Skeletal muscle satellite cell (primary cell): ENCODE data around the gene LATS1. TPM values are rescaled to one million over a fixed set of nuclear protein-coding genes. Genes with fewer than 3 reads are reported as not detected.

Experiments used
- H3K27me3 ChIP-seq: 2 replicates; pipeline ENCODE4 v1.7.0; 2013; ENCODE audit warnings: low read length; ENCODE audit not compliant: control insufficient read depth, insufficient read depth
- H3K36me3 ChIP-seq: 2 replicates; pipeline ENCODE4 v1.7.0; 2013; ENCODE audit warnings: mild to moderate bottlenecking, control low read depth, low read length; ENCODE audit not compliant: insufficient read depth
- H3K4me1 ChIP-seq: 2 replicates; pipeline ENCODE4 v1.7.0; 2013; ENCODE audit warnings: low read length; ENCODE audit not compliant: control insufficient read depth, insufficient read depth
- H3K4me2 ChIP-seq: 2 replicates; pipeline ENCODE4 v1.7.0; 2013; ENCODE audit warnings: mild to moderate bottlenecking, low read length
- H3K4me3 ChIP-seq: 2 replicates; pipeline ENCODE4 v1.7.0; 2013; ENCODE audit warnings: low read length
- H3K9ac ChIP-seq: 2 replicates; pipeline ENCODE4 v1.7.0; 2013; ENCODE audit warnings: mild to moderate bottlenecking, low read depth, low read length, moderate library complexity
- H3K9me3 ChIP-seq: replicated peaks from 2 replicates; pipeline ENCODE4 v1.7.0; 2013; ENCODE audit warnings: mild to moderate bottlenecking, control low read depth, low read length
- small RNA-seq: library from RNA; depleted of rRNA; stranded (forward); fragments of <200 nt; gene quantifications from one replicate; pipeline ENCODE3, GENCODE V24; 2012

LATS1 gene

DNA sequence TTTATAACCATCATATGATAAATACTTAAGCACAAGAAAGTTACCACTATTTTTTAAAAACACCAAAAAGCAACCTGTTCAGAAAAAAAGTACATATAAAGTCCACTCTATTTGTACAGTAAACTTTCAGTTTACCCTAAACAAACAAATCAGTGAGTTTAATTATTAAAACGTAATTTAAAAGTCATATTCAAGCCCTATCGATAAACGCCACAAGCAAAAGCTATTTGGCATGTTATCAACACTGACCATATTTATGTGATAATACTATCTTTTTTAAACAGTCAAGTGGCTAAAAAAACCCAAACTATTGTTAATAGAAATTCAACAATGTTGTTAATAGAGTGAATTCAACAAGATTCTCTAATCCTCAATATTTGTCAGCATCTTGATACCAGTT lies 71.3 kb downstream of the LATS1 start:
- Histone ChIP-seq H3K9ac (peak overlapping the region; percentile 86), H3K4me1 (peaks cover 9% of the 10 kb centered on the region), H3K4me2 (peak overlapping the region; percentile 90), H3K9me3 (no peaks in the 10 kb centered on the region), H3K27me3 (no peaks in the 10 kb centered on the region), H3K36me3 (peaks cover 3% of the 10 kb centered on the region), H3K4me3 (peak overlapping the region; percentile 78)

GRCh38 chr6:149642829-149643580 lies 74.9 kb downstream of the LATS1 start:
- no peaks in the 10 kb centered on the region for H3K27me3 ChIP-seq
- no peaks in the 10 kb centered on the region for H3K9me3 ChIP-seq
- no peak overlapping the region for H3K4me3 ChIP-seq
- H3K4me2 ChIP-seq, result no peak overlapping the region
- H3K36me3 ChIP-seq, result peaks cover 3% of the 10 kb centered on the region
- peaks cover 9% of the 10 kb centered on the region for H3K4me1 ChIP-seq
- no peak overlapping the region for H3K9ac ChIP-seq

DNA sequence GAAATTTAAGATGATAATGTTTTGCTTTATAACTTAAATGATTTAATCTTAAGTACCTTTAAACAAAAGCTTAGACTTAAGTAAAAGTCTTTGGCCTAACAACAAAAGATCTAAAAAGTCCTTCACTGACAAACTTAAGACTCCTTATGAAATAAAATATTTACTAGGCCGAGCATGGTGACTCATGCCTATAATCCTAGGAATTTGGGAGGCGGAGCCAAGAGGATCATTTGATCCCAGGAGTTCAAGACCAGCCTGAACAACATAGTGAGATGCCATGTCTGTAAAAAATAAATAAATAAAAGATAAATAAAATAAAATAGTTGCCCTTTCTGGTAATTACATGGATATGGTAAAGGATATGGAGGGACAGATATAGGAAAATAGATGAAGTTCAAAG lies 81.8 kb downstream of the LATS1 start:
- Histone ChIP-seq H3K9me3 (no peaks in the 10 kb centered on the region), H3K27me3 (no peaks in the 10 kb centered on the region), H3K9ac (no peak overlapping the region), H3K36me3 (no peaks in the 10 kb centered on the region), H3K4me1 (no peaks in the 10 kb centered on the region), H3K4me3 (no peak overlapping the region), H3K4me2 (no peak overlapping the region)

DNA sequence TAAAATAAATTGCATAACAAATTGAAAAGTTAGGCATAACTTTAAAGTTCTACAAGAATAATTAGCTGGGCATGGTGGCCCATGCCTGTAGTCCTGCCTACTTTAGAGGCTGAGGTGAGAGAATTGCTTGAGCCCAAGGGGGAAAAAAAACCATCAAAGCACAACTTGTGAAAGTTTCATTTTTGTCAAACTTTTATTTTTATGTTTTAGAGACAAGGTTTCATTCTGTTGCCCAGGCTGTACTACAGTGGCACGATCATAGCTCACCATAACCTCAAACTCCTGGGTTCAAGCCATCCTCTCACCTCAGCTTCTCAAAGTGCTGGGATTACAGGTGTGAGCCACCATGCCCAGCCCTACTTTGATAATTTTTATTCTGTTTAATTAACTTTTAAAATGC lies 83.6 kb downstream of the LATS1 start:
- H3K9ac ChIP-seq, result no peak overlapping the region
- no peaks in the 10 kb centered on the region for H3K9me3 ChIP-seq
- peaks cover 3% of the 10 kb centered on the region for H3K36me3 ChIP-seq
- H3K27me3 ChIP-seq, result no peaks in the 10 kb centered on the region
- no peak overlapping the region for H3K4me2 ChIP-seq
- no peaks in the 10 kb centered on the region for H3K4me1 ChIP-seq
- no peak overlapping the region for H3K4me3 ChIP-seq

DNA sequence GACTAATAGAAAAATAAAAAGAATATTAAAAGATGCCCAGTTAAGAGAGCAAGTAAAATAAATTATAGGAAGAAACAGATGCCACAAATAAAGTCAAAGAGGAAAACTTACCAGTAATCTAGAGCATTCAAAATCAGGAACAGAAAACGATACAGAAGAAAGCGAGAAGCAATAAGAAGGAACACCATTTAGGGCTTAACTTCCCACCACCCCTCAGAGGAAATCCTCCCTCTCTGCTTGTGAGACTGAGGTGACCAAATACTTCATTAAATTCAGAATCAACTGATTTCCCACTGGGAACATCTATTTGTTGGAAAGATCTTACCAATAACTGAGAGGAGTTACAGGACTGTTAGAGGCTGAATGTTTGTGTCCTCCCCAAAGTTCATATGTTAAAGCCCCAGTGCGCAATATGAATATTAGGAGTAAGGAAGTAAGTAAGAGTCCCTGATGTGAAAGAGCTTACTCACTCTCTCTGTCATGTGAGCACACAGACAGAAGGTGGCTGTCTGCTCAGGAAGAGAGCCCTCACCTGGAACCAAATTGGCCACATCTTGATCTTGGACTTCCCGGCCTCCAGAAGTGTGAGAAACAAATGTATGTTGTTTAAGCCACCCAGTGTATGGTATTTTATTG lies 88.9 kb downstream of the LATS1 start:
- Histone ChIP-seq H3K9ac (no peak overlapping the region), H3K4me1 (no peaks in the 10 kb centered on the region), H3K4me3 (no peak overlapping the region), H3K4me2 (no peak overlapping the region), H3K9me3 (no peaks in the 10 kb centered on the region), H3K27me3 (no peaks in the 10 kb centered on the region), H3K36me3 (peaks cover 7% of the 10 kb centered on the region)

GRCh38 chr6:149627672-149628071 lies 90.2 kb downstream of the LATS1 start:
- no peaks in the 10 kb centered on the region for H3K4me1 ChIP-seq
- H3K4me3 ChIP-seq, result no peak overlapping the region
- peaks cover 7% of the 10 kb centered on the region for H3K36me3 ChIP-seq
- no peak overlapping the region for H3K9ac ChIP-seq
- no peaks in the 10 kb centered on the region for H3K9me3 ChIP-seq
- no peaks in the 10 kb centered on the region for H3K27me3 ChIP-seq
- no peak overlapping the region for H3K4me2 ChIP-seq

GRCh38 chr6:149615805-149616204 lies 102.1 kb downstream of the LATS1 start:
- Histone ChIP-seq H3K4me1 (no peaks in the 10 kb centered on the region), H3K9ac (no peak overlapping the region), H3K9me3 (no peaks in the 10 kb centered on the region), H3K4me2 (no peak overlapping the region), H3K36me3 (peaks cover 16% of the 10 kb centered on the region), H3K4me3 (no peak overlapping the region), H3K27me3 (no peaks in the 10 kb centered on the region)

DNA sequence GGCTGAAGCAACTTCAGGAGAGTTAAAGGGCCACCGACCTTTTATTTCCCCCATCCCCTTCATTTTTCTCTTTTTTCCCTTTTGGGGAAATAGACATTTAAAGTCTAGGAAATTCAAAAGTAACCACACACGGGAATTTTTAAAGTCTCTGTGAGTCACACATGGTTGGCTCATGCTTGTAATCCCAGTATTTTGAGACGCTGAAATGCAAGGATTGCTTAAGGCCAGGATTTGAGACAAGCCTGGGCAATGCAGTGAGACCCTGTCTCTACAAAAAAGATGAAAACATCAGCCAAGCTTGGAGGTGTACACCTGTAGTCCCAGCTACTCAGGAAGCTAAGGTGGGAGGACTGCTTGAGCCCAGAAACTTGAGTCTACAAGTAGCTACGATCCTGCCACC lies 103.6 kb downstream of the LATS1 start:
- Histone ChIP-seq H3K36me3 (peaks cover 16% of the 10 kb centered on the region), H3K9me3 (no peaks in the 10 kb centered on the region), H3K27me3 (no peaks in the 10 kb centered on the region), H3K4me2 (no peak overlapping the region), H3K9ac (no peak overlapping the region), H3K4me1 (no peaks in the 10 kb centered on the region), H3K4me3 (no peak overlapping the region)

GRCh38 chr6:149608381-149608982 lies 109.4 kb downstream of the LATS1 start:
- Histone ChIP-seq H3K9me3 (no peaks in the 10 kb centered on the region), H3K4me2 (no peak overlapping the region), H3K9ac (no peak overlapping the region), H3K27me3 (no peaks in the 10 kb centered on the region), H3K36me3 (peaks cover 4% of the 10 kb centered on the region), H3K4me3 (no peak overlapping the region), H3K4me1 (no peaks in the 10 kb centered on the region)

Small RNA genes within 50 kb of the gene (small RNA-seq; reads per million reads assigned to genes)
- not detected for gene RF00019
